Measurements from ENCODE around the gene SPATA33. TPM values are rescaled to one million over a fixed set of nuclear protein-coding genes. Genes with fewer than 3 reads are reported as not detected.

The SPATA33 gene
- total RNA-seq, 1 donor from 2014 or later = 2.6 TPM

Other genes starting within 250 kb of the SPATA33 start
- 75.2 TPM for gene ANKRD11, start 167.3 kb upstream of the SPATA33 start, total RNA-seq
- gene SPG7, start 149.4 kb upstream of the SPATA33 start, total RNA-seq = 108 TPM
- 1,029 TPM for gene RPL13, start 97.2 kb upstream of the SPATA33 start, total RNA-seq
- not detected for gene CPNE7, start 82.1 kb upstream of the SPATA33 start, total RNA-seq
- not detected for gene DPEP1, start 44.2 kb upstream of the SPATA33 start, total RNA-seq
- gene CHMP1A, start 128 bp upstream of the SPATA33 start, total RNA-seq = 36.5 TPM
- 23.6 TPM for gene CDK10, start 28.9 kb downstream of the SPATA33 start, total RNA-seq
- gene SPATA2L, start 43.9 kb downstream of the SPATA33 start, total RNA-seq = 2.3 TPM
- 13.7 TPM for gene VPS9D1, start 63.1 kb downstream of the SPATA33 start, total RNA-seq
- 12.2 TPM for gene ZNF276, start 63.7 kb downstream of the SPATA33 start, total RNA-seq
- gene FANCA, start 158.8 kb downstream of the SPATA33 start, total RNA-seq = 1.2 TPM
- 0.77 TPM for gene SPIRE2, start 170.6 kb downstream of the SPATA33 start, total RNA-seq
- 86.3 TPM for gene TCF25, start 215.8 kb downstream of the SPATA33 start, total RNA-seq

Data from left ventricle myocardium superior (tissue), 1 donor.